Measurements from ENCODE around the gene BCL11B.

Gene BCL11B

DNA sequence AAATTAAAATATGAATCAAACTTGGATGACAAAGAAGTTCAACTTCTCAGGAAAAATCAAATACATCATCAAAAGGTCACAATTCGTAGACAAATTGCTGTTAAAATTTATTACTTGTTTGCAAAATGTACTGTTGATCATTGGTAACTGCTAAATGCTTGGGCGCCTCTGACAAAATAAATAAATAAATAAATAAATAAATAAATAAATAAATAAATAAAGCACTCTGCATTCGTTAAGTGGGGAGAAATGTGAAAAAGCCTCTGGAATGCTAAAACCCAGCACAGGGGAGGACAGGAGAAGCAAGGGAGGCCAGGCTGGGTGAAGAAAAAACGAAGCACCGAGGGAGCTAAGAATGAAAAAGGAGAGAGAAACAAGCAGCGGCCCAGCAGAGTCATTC is 115.2 kb downstream of the BCL11B start:
- no peak for DNase-seq
- POLR2A ChIA-PET, result no interaction called here
- Histone ChIP-seq H3K4me1 (ENCODE audit: control extremely low read depth in 1 of 4, control insufficient read depth in 4 of 4, insufficient read depth in 4 of 4, low read length in 3 of 4) (peaks cover 0 to 5% (median 2%) of the 10 kb centered on the region in 4 experiments), H3K27ac (ENCODE audit: insufficient read depth in 1 of 2, low read depth in 1 of 2, low read length in 2 of 2, poor library complexity in 1 of 2, severe bottlenecking in 2 of 2) (no peak overlapping the region), H3K9me3 (ENCODE audit: control extremely low read depth in 1 of 5, control insufficient read depth in 4 of 5, insufficient read depth in 2 of 5, low read depth in 1 of 5, low read length in 4 of 5) (no peaks in the 10 kb centered on the region), H3K36me3 (ENCODE audit: control insufficient read depth in 4 of 4, insufficient read depth in 4 of 4, low read length in 3 of 4) (no peaks in the 10 kb centered on the region), H3K4me3 (ENCODE audit: control insufficient read depth in 1 of 7, extremely low read depth in 1 of 7, insufficient read depth in 4 of 7, low read depth in 2 of 7, low read length in 6 of 7) (no peak overlapping the region), H3K27me3 (replicated peaks in 2 of 5; ENCODE audit: control insufficient read depth in 4 of 5, insufficient read depth in 5 of 5, low read length in 4 of 5) (peaks cover 0 to 5% (median 0%) of the 10 kb centered on the region in 5 experiments)
- CTCF ChIA-PET, result no interaction called here
- WGBS (ENCODE audit: insufficient coverage), result 96% methylated on average over 4 of the region's 6 CpGs

DNA sequence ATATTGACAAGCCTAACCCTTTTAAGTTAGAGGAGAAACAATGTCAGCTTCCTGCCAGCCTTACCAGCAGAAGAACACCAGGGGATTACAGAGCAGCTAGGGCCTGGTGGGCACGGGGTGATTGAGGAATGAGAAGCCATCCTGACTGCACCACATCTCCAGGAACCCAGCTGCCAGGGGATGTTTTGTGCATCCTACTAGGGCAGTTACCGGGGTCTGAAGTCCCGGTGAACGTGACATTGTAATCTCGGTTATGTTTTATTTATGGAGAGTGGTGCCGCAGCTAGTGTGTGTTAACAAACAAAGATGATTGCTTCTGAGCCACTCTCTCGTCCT is 115.9 kb downstream of the BCL11B start:
- DNase-seq, result no peak
- Histone ChIP-seq H3K27ac (ENCODE audit: insufficient read depth in 1 of 2, low read depth in 1 of 2, low read length in 2 of 2, poor library complexity in 1 of 2, severe bottlenecking in 2 of 2) (no peak overlapping the region), H3K36me3 (ENCODE audit: control insufficient read depth in 4 of 4, insufficient read depth in 4 of 4, low read length in 3 of 4) (no peaks in the 10 kb centered on the region), H3K9me3 (ENCODE audit: control extremely low read depth in 1 of 5, control insufficient read depth in 4 of 5, insufficient read depth in 2 of 5, low read depth in 1 of 5, low read length in 4 of 5) (no peaks in the 10 kb centered on the region), H3K4me1 (ENCODE audit: control extremely low read depth in 1 of 4, control insufficient read depth in 4 of 4, insufficient read depth in 4 of 4, low read length in 3 of 4) (peaks cover 0 to 5% (median 2%) of the 10 kb centered on the region in 4 experiments), H3K4me3 (ENCODE audit: control insufficient read depth in 1 of 7, extremely low read depth in 1 of 7, insufficient read depth in 4 of 7, low read depth in 2 of 7, low read length in 6 of 7) (no peak overlapping the region), H3K27me3 (replicated peaks in 2 of 5; ENCODE audit: control insufficient read depth in 4 of 5, insufficient read depth in 5 of 5, low read length in 4 of 5) (peaks cover 0 to 9% (median 0%) of the 10 kb centered on the region in 5 experiments)
- POLR2A ChIA-PET, result no interaction called here
- 84% methylated on average over 4 of the region's 7 CpGs for WGBS (ENCODE audit: insufficient coverage)
- CTCF ChIA-PET, result no interaction called here

DNA sequence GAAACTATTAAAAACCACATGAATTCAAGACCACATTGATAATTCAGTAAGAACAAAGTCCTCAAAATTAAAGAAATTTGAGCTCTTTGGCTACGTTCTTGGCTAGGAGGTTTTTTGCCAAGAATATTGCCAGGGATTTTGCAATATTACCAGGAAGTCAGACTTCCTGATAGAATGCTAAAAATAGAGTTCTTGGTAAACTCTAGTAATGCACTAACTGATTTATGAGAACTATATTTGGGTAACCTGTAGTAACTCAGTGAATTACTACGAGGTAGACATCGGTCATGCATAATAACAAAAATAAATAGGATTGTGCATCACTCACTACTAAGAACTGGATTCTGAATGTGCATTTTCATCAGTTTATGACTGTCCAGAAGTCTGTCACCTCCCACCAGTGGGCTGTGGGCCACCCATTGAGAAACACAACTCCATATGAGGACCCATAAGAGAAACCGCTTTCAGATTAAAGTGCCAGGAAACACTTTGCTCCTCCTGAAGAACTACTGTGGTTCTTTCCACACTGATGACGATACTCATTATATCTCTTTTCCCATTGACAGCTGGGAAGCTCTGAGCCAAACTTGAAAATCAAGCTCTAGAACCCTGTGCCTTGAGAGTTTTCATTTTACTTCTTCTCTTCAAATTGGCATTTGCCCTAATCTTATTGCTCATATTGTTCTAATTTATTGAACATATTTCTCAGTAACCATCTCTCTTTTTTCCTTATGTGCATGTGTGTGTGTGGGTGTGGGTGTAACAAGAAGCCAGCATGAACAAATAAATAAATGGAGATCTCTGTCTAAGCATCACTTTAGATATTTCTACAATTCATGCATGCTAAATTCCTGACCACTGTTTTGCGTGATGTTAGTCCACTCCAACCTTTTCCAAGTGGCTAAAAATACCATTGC is 116.6 kb downstream of the BCL11B start:
- WGBS (ENCODE audit: insufficient coverage), result 63% methylated on average over 4 of the region's 6 CpGs
- POLR2A ChIA-PET, result no interaction called here
- H3K27me3 ChIP-seq (replicated peaks in 2 of 5; ENCODE audit: control insufficient read depth in 4 of 5, insufficient read depth in 5 of 5, low read length in 4 of 5), result peaks cover 0 to 10% (median 0%) of the 10 kb centered on the region in 5 experiments
- H3K4me3 ChIP-seq (ENCODE audit: control insufficient read depth in 1 of 7, extremely low read depth in 1 of 7, insufficient read depth in 4 of 7, low read depth in 2 of 7, low read length in 6 of 7), result no peak overlapping the region
- H3K4me1 ChIP-seq (ENCODE audit: control extremely low read depth in 1 of 4, control insufficient read depth in 4 of 4, insufficient read depth in 4 of 4, low read length in 3 of 4), result peaks cover 0 to 5% (median 2%) of the 10 kb centered on the region in 4 experiments
- H3K36me3 ChIP-seq (ENCODE audit: control insufficient read depth in 4 of 4, insufficient read depth in 4 of 4, low read length in 3 of 4), result no peaks in the 10 kb centered on the region
- no peak overlapping the region for H3K27ac ChIP-seq (ENCODE audit: insufficient read depth in 1 of 2, low read depth in 1 of 2, low read length in 2 of 2, poor library complexity in 1 of 2, severe bottlenecking in 2 of 2)
- CTCF ChIA-PET, result no interaction called here
- no peak for DNase-seq
- no peaks in the 10 kb centered on the region for H3K9me3 ChIP-seq (ENCODE audit: control extremely low read depth in 1 of 5, control insufficient read depth in 4 of 5, insufficient read depth in 2 of 5, low read depth in 1 of 5, low read length in 4 of 5)

DNA sequence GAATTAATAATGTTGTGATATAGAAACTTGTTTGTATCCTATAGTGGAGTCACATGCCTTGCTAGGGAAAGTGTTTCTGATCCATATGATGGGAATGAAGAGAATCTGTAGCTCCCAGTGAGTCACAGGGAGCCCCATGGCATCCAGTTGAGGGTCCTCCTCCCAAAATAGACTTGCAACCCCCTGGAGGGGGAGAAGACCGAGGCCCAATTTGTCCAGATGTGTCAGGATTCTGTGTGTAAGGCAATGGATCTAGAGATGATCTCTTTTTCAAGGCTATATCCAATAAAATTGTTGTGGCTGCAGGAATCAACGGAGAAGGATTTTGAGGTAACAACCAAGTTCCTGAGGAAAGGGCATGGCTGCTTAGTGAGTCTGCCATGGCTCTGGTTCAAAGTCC is 121.8 kb downstream of the BCL11B start:
- DNase-seq, result no peak
- CTCF ChIA-PET, result no interaction called here
- Histone ChIP-seq H3K9me3 (ENCODE audit: control extremely low read depth in 1 of 5, control insufficient read depth in 4 of 5, insufficient read depth in 2 of 5, low read depth in 1 of 5, low read length in 4 of 5) (no peaks in the 10 kb centered on the region), H3K4me1 (ENCODE audit: control extremely low read depth in 1 of 4, control insufficient read depth in 4 of 4, insufficient read depth in 4 of 4, low read length in 3 of 4) (peaks cover 0 to 2% (median under 1%) of the 10 kb centered on the region in 4 experiments), H3K36me3 (ENCODE audit: control insufficient read depth in 4 of 4, insufficient read depth in 4 of 4, low read length in 3 of 4) (no peaks in the 10 kb centered on the region), H3K4me3 (ENCODE audit: control insufficient read depth in 1 of 7, extremely low read depth in 1 of 7, insufficient read depth in 4 of 7, low read depth in 2 of 7, low read length in 6 of 7) (no peak overlapping the region), H3K27me3 (replicated peaks in 2 of 5; ENCODE audit: control insufficient read depth in 4 of 5, insufficient read depth in 5 of 5, low read length in 4 of 5) (peaks cover 0 to 24% (median 2%) of the 10 kb centered on the region in 5 experiments), H3K27ac (ENCODE audit: insufficient read depth in 1 of 2, low read depth in 1 of 2, low read length in 2 of 2, poor library complexity in 1 of 2, severe bottlenecking in 2 of 2) (no peak overlapping the region)
- WGBS (ENCODE audit: insufficient coverage), result no CpG with 5 or more reads among the region's 2 CpGs
- POLR2A ChIA-PET, result no interaction called here

DNA sequence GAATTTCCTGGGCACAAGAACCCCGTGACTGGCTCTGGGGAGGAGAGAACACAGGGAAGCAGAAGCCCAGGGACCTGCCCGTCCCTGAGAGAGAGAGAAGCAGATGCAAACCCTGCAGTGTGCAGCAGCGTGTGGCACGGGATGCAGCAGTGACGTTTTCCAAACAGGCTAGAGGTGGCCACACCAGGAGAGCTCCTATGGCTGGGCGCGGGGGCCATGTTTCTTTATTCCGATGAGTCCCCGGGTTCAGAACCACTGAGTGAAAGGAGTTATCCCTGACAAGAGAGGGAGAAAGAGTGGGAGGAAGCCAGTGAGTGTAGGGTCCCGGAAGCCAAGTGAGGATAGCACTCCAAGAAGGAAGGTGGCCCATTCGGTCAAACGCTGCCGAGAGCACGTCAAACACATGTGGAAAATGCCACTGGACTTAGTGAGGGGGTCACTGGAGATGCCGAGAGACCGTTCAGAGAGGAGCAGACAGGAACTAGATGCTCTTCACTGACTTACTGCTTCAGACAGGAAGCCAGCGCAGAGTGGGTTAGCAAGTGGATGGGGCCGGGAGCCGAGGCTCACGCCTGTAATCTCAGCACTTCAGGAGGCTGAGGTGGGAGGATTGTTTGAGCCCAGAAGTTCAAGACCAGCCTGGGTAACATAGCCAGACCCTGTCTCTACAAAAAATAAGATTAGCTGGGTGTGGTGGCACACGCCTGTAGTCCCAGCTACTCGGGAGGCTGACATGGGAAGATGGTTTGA is 123.0 kb downstream of the BCL11B start:
- 86% methylated on average over 20 of the region's 22 CpGs for WGBS (ENCODE audit: insufficient coverage)
- no peaks in the 10 kb centered on the region for H3K36me3 ChIP-seq (ENCODE audit: control insufficient read depth in 4 of 4, insufficient read depth in 4 of 4, low read length in 3 of 4)
- peaks cover 0 to 24% (median 2%) of the 10 kb centered on the region in 5 experiments for H3K27me3 ChIP-seq (replicated peaks in 2 of 5; ENCODE audit: control insufficient read depth in 4 of 5, insufficient read depth in 5 of 5, low read length in 4 of 5)
- no peak for DNase-seq
- no peaks in the 10 kb centered on the region for H3K9me3 ChIP-seq (ENCODE audit: control extremely low read depth in 1 of 5, control insufficient read depth in 4 of 5, insufficient read depth in 2 of 5, low read depth in 1 of 5, low read length in 4 of 5)
- no peak overlapping the region for H3K27ac ChIP-seq (ENCODE audit: insufficient read depth in 1 of 2, low read depth in 1 of 2, low read length in 2 of 2, poor library complexity in 1 of 2, severe bottlenecking in 2 of 2)
- ChIA-PET CTCF (no interaction called here), POLR2A (no interaction called here)
- no peaks in the 10 kb centered on the region for H3K4me1 ChIP-seq (ENCODE audit: control extremely low read depth in 1 of 4, control insufficient read depth in 4 of 4, insufficient read depth in 4 of 4, low read length in 3 of 4)
- no peak overlapping the region for H3K4me3 ChIP-seq (ENCODE audit: control insufficient read depth in 1 of 7, extremely low read depth in 1 of 7, insufficient read depth in 4 of 7, low read depth in 2 of 7, low read length in 6 of 7)

DNA sequence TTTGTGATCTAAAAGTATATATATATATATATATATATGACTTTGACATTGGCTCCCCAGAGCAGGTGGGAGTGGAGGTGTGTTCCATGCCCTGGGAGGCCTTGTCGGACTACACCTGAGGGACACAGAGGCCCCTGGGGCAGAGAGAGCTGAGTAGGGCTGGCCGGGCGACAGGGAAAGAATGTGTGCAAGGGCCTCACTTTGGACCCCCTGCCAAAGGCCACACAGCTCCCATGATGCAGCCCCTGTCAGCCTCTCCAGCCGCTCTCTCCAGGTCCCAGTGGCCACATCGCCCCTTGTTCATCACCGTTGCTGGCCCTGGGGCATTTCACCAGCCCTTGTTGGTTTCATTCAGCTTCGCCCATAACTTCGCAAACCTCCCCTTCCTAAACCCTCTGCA is 123.9 kb downstream of the BCL11B start:
- ChIA-PET POLR2A (no interaction called here), CTCF (no interaction called here)
- no peaks in the 10 kb centered on the region for H3K4me1 ChIP-seq (ENCODE audit: control extremely low read depth in 1 of 4, control insufficient read depth in 4 of 4, insufficient read depth in 4 of 4, low read length in 3 of 4)
- no peak for DNase-seq
- WGBS (ENCODE audit: insufficient coverage), result 95% methylated on average over 6 of the region's 8 CpGs
- H3K4me3 ChIP-seq (ENCODE audit: control insufficient read depth in 1 of 7, extremely low read depth in 1 of 7, insufficient read depth in 4 of 7, low read depth in 2 of 7, low read length in 6 of 7), result no peak overlapping the region
- no peak overlapping the region for H3K27ac ChIP-seq (ENCODE audit: insufficient read depth in 1 of 2, low read depth in 1 of 2, low read length in 2 of 2, poor library complexity in 1 of 2, severe bottlenecking in 2 of 2)
- peaks cover 0 to 24% (median 2%) of the 10 kb centered on the region in 5 experiments for H3K27me3 ChIP-seq (replicated peaks in 2 of 5; ENCODE audit: control insufficient read depth in 4 of 5, insufficient read depth in 5 of 5, low read length in 4 of 5)
- H3K9me3 ChIP-seq (ENCODE audit: control extremely low read depth in 1 of 5, control insufficient read depth in 4 of 5, insufficient read depth in 2 of 5, low read depth in 1 of 5, low read length in 4 of 5), result no peaks in the 10 kb centered on the region
- no peaks in the 10 kb centered on the region for H3K36me3 ChIP-seq (ENCODE audit: control insufficient read depth in 4 of 4, insufficient read depth in 4 of 4, low read length in 3 of 4)

DNA sequence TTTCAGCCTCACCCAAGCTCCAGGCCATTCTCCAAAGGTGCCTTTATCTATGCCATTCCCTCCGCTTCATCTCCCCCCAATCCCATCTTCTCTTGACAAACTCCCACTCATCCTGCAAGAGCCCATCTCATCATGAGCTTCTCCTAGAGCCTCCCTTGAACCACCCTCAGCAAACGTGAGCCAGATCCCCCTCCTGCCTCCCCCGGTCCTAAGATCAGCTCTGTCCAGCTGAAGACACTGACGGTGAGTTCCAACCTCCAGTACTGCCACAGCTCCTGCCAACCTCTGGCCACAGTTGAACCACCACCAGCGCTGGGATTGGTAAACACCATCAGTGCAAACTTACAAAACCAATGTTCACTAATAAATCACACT is 124.6 kb downstream of the BCL11B start:
- Histone ChIP-seq H3K9me3 (ENCODE audit: control extremely low read depth in 1 of 5, control insufficient read depth in 4 of 5, insufficient read depth in 2 of 5, low read depth in 1 of 5, low read length in 4 of 5) (no peaks in the 10 kb centered on the region), H3K27me3 (replicated peaks in 2 of 5; ENCODE audit: control insufficient read depth in 4 of 5, insufficient read depth in 5 of 5, low read length in 4 of 5) (peaks cover 0 to 24% (median 2%) of the 10 kb centered on the region in 5 experiments)

More for the DNA sequence above, 124.6 kb downstream of the BCL11B start:
- no peak for DNase-seq
- Histone ChIP-seq H3K4me1 (ENCODE audit: control extremely low read depth in 1 of 4, control insufficient read depth in 4 of 4, insufficient read depth in 4 of 4, low read length in 3 of 4) (no peaks in the 10 kb centered on the region), H3K27ac (ENCODE audit: insufficient read depth in 1 of 2, low read depth in 1 of 2, low read length in 2 of 2, poor library complexity in 1 of 2, severe bottlenecking in 2 of 2) (no peak overlapping the region), H3K36me3 (ENCODE audit: control insufficient read depth in 4 of 4, insufficient read depth in 4 of 4, low read length in 3 of 4) (no peaks in the 10 kb centered on the region), H3K4me3 (ENCODE audit: control insufficient read depth in 1 of 7, extremely low read depth in 1 of 7, insufficient read depth in 4 of 7, low read depth in 2 of 7, low read length in 6 of 7) (no peak overlapping the region)
- ChIA-PET POLR2A (no interaction called here), CTCF (no interaction called here)
- WGBS (ENCODE audit: insufficient coverage), result 82% methylated on average over 3 of the region's 5 CpGs
